ENCODE measurements around the gene BEAN1.
"Not testable (repeated sequence)": the region's sequence is repeated elsewhere in the genome, so short reads cannot be mapped to it uniquely, and the experiment has no call there.

Gene BEAN1

DNA sequence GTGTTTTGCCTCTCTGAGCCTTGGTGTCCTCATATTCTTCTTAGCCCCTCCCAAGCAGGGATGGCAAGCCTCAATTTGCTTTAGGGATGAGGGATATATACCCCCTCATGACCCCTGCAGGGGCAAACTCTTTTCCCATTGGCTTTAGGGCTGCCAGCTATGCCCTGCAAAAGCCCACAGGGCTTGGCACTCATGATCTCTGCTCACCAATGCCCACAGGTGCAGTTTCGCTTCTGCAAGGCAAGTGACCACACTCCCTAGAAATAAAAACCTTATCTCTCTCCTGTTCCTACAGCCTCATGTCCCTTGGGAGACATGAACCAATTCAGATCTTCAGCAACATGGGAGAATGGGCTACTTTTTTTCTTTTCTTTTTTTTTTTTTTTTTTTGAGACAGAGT is 8.8 kb downstream of the BEAN1 start:
- no peak for DNase-seq (ENCODE audit: low read depth)
- no peak overlapping the region for H3K4me3 ChIP-seq (ENCODE audit: low read depth, low read length)

DNA sequence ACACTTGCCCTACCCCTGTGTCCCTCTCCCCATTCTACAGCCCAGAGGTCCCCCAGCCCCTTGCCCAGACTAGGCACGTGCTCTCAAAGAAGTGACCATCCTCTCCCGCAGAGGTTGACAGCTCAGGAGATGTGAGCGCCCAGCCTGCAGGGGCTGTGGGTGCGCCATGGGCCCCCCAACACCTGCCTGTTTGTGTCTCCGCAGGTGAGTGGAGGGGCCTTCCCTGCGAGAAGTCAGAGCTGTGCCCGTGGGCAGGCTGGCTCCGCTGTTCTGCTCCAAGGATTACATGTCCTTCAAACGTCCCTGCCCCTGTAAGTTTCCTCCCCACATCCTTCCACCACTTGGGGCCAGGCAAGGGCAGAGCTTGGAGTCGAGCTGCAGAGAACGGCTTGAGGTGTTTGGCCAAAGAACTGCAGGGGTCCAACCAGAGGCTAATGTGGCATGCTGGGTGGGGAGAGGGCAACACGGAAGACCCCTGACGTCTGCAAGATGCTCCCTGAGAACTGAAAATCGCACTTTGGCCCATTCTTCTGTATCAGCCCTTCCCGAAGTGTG is 10.4 kb downstream of the BEAN1 start:
- H3K4me3 ChIP-seq (ENCODE audit: low read depth, low read length) = no peak overlapping the region
- no peak for DNase-seq (ENCODE audit: low read depth)

DNA sequence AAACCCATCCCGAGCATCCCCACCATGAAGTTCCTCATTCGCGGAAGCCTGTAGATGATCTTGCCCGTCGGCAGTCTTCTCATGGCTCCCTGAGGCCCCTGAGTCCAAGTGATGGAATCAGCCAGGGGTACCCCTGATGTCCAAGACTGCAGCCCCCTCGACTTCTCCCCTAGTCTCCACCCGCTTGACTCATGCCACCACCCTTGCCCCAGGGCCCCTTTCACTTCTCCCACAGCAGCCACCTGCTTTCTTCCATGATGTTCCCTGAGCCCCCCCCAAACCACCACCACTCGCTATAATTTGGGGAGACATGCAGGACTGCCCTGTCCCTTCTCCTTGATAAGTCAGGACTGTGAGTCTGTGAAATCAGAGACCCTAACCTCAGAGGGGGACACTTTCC is 11.4 kb downstream of the BEAN1 start:
- DNase-seq (ENCODE audit: low read depth) = no peak
- no peak overlapping the region for H3K4me3 ChIP-seq (ENCODE audit: low read depth, low read length)

DNA sequence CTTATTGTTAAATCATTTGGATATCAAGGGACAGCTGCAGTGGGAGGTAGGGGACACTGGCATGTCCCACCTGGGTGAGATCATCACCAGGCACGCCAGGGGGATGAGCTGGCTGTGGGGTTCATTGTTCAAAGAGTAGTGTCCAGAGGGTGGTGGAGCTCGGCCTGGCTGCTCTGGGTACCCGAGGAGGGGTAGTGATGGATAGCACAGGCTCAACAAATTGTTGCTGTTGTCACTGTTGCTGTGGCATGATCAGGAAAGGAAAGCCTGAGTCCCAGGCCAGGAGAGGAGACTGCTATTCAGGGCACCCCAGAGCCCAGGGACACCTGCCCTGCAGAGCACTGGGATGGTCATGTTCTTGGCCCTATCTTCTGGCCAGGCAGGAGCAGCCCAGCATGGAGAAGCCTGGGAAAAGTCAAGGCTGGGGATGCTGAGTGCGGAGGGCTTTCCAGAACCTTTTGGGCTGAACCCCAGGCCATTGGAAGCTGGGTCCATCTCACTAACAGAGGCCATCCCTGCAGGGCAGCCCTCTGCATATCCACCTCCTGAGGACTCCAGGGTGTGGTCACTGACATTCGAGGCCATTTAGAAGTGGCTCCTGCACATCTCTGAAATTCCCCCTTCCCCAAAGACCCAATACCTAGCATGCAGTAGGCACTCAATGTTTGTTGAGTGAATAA is 12.1 kb downstream of the BEAN1 start:
- no peak for DNase-seq (ENCODE audit: low read depth)
- H3K4me3 ChIP-seq (ENCODE audit: low read depth, low read length) = no peak overlapping the region

DNA sequence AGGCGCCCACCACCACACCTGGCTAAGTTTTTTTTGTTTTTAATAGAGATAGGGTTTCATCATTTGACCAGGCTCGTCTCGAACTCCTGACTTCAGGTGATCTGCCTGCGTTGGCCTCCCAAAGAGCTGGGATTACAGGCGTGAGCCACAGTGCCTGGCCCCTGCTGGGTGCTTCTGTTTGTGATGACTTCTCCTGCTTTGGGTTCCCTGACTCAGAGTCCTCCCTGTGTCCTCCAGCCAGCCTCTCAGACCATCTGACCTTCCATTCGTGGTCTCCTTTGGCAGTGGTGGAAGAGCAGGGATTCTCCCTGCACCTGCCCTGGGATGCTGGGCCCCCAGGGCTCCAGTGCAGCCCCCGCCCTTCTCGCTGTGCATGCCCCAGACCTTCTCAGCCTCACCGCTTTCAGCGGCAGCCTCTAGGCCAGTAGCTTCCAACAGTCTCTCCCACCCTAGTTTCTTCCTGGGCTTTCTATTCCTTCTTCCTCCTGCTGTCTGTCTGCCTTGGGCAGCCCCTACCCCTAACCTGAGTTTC is 13.2 kb downstream of the BEAN1 start:
- H3K4me3 ChIP-seq (ENCODE audit: low read depth, low read length) = no peak overlapping the region
- DNase-seq (ENCODE audit: low read depth) = no peak

DNA sequence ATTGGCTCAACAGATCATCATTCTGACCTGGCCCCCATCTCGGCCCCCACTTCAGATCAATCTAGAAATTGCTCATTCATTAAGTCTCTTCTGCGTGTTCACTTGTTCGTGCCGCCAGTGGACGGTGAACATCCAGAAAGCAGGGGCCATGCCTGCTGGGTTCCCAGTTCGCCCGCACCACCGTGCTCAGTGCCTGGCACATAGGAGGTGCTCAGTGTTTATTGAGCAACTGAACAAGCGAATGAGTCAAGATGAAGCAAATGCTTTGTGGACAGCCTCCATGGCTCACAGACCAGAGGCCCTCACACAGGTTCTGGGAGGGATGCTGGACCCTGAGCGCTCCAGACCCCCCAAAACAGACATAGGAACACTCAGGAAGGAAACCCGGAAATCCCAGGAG is 13.9 kb downstream of the BEAN1 start:
- no peak for DNase-seq (ENCODE audit: low read depth)
- H3K4me3 ChIP-seq (ENCODE audit: low read depth, low read length) = no peak overlapping the region

DNA sequence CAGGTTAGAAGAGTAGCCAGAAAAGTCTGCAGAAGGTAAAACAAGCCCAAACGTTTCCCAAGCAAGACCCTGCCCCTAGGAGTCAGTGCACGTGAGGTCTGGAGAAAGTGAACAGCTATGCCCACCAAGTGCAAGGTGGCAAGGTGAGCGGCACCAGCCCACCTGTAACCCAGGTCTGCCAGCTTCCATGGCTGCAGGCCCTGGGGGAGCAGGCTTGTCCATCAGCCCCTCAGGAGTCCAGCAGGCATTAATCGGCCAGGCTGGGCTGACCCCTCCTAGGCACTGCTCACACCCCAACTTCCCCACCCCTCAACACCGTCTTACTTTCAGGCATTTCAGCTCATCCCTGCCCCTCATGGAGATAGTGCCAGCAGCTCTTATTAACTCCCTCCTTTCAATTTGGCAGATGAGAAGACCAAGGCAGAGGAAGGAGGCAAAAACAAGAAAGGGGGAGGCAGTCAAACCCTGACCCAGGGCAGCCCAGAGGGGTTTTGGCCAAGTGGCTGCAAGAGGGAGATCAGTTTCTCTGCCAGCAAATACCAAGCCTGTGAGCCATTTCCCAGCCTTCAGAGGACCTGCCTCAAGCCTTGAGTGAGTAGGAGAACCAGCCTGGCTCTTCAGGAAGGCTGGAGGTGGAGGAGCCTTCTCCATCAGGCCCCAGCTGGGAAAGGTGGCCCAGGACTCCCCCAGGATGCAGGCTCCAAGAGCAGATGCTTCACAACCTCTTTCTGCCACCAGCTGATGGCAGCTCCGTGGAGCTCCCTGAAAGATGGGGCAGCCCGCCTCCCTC is 14.7 kb downstream of the BEAN1 start:
- DNase-seq (ENCODE audit: low read depth) = no peak

DNA sequence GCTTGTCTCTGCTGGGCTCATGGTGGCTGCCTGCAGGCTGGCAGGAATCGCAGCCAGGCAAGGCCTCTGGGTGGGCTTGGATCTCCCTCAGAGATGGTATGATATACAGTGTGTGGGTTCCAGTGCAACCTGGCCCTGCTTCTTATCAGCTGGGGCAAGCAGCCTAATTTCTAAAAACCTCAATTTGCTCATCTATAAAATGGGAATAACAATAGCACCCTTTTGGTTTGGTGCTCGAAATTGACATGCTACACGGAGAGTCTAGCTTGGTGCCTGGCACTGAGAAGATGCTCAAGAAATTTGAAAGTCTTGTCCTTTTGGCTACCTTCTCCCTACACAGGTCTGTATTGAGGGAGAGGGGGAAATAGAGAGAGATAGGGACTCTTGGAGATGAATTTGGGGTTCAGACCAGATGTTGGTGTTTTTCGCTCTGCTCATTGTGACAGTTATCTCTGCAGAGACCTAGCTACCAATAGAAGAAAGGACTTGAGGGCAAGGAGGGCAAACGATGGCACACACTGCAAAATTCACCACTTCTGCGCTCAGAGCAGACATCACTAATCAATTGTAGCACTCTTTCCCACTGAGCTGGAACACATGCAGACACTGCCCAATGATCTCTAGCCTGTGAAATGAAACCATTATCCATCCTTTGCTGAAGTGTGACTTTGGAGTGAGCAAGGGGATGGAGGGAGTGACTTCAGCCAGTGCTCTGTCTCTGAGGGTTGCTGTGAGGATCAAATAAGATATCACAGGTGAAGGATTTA is 15.6 kb downstream of the BEAN1 start:
- no peak for DNase-seq (ENCODE audit: low read depth)
- no peak overlapping the region for H3K4me3 ChIP-seq (ENCODE audit: low read depth, low read length)

More for the DNA sequence above, 14.7 kb downstream of the BEAN1 start:
- H3K4me3 ChIP-seq (ENCODE audit: low read depth, low read length) = no peak overlapping the region

DNA sequence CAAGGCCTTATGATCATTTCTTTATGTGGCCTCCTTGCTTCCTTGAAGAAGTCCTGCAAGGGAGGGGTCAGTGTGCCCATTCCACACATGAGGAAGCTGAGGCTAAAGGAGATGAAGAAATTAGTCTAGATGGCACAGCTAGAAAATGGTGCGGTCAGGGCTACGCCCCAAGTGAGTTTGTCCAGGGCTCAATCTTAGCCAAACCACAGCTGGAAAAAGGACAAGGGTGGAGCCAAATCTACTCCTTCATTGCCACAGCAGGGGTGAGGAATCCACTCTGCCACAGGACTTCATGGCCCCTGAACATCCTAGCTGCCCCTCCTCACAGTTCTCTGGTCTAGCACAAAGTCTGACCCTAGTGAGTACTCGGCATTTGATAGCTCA is 16.2 kb downstream of the BEAN1 start:
- no peak overlapping the region for H3K4me3 ChIP-seq (ENCODE audit: low read depth, low read length)
- no peak for DNase-seq (ENCODE audit: low read depth)

DNA sequence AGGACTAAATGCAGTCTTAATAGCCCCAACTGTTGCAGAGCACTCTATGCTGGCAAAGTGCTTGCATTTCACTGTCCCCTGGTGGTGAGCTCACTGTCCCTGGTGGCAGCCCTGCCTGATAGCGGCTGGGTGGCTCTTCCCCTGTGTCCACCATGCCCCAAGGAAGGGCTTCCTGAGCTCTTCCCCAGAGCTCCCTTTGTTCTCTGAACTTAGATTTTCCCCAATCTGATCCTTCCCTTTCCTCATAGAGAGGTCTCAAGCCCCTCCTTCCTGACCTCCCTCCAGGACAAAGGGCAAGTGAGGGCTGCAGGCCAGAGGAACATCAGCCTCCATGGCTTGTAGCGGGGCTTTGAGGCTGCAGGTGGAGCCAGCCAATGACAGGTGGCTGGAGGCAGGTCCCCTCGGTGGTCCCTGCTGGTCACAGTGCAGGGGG is 17.0 kb downstream of the BEAN1 start:
- no peak overlapping the region for H3K4me3 ChIP-seq (ENCODE audit: low read depth, low read length)
- DNase-seq (ENCODE audit: low read depth) = no peak

DNA sequence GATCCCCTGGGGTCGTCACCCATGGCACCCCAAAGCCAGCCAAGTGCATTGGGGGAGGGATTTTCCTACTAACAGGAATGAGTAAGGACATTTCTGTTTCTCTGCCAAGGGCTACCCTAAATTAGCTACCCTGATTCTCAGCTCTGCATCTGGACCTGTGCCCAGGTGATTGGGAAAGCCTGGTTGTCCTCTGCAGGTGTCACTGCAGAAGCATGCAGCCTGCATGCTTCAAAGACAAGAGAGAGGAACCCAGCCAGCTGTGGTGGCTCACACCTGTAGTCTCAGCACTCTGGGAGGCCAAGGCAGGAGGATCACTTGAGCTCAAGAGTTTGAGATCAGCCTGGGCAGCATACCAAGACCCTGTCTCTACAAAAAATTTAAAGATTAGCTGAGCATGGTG is 19.6 kb downstream of the BEAN1 start:
- DNase-seq (ENCODE audit: low read depth) = no peak
- H3K4me3 ChIP-seq (ENCODE audit: low read depth, low read length) = no peak overlapping the region

DNA sequence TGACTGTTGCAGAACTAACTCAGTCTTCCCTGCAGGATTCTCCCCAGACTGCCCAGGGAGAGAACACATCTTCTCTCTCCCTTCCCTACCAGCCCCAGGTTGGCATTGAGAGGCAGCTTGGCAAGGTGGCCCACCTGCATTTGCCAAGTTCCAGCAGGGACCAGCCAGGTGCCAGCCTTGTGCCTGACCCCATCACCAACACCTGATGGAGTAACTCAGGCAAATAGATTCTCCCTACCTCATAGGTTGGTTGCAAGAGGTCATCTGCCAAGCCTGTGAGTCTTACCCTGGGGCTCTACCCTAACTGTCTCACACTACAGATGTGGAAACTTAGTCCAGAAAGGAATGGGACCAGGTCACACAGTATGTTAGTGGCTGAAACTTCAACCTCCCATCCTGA is 20.4 kb downstream of the BEAN1 start:
- DNase-seq (ENCODE audit: low read depth) = no peak
- no peak overlapping the region for H3K4me3 ChIP-seq (ENCODE audit: low read depth, low read length)

DNA sequence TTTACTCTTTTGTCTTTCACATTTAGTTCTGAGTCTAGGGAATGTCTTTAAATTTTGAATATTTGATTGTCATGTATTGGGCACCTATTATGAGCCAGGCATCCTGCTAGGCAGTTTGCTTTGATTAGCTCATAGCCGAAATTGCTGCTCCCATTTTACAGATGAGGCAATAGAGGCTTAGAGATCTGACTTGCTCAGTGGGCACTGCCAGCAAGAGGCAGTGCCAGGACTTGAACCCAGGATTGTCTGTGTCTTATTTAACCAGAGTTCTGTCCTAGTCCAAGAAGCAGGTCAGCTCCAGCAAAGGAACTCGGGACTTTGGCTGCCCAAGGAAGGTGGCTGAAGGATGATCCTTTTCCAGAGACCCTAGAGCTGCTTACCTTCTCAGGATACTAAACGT is 24.5 kb downstream of the BEAN1 start:
- no peak overlapping the region for H3K4me3 ChIP-seq (ENCODE audit: low read depth, low read length)
- no peak for DNase-seq (ENCODE audit: low read depth)

DNA sequence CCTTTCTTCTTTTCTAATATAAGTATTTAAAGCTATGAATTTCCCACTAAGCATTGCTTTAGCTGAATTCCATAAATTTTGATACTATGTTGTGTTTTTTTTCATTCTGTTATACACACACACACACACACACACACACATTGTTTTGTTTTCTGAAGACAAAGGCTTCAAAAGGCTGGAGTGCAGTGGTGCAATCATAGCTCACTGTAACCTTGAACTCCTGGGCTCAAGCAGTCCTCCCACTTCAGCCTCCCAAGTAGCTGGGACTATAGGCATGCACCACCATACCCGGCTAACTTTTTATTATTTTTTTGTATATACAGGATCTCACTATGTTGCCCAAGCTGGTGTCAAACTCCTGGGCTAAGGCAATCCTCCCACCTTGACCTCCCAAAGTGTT is 26.1 kb downstream of the BEAN1 start:
- not testable (repeated sequence) for H3K4me3 ChIP-seq (ENCODE audit: low read depth, low read length)

DNA sequence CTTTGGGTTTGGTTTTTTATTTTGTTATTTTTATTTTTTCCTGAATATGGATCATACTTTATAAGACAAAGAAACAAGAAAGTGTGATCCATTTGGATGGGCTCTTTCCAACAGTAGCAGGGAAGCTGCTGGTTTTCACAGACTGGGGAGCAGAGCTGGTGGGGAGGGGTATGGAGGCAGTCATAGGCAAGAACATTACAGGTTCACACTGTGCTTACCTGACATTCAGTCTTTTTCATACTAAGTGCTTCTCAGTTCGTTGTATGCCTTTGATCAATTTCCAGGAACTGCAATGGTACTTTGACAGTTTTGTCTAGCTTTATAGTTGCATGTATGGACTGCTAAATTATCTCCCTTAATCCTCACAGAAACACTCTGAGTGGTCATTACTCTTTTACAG is 27.7 kb downstream of the BEAN1 start:
- H3K4me3 ChIP-seq (ENCODE audit: low read depth, low read length) = no peak overlapping the region
- DNase-seq (ENCODE audit: low read depth) = no peak

More for the DNA sequence above, 26.1 kb downstream of the BEAN1 start:
- DNase-seq (ENCODE audit: low read depth) = not testable (repeated sequence)

DNA sequence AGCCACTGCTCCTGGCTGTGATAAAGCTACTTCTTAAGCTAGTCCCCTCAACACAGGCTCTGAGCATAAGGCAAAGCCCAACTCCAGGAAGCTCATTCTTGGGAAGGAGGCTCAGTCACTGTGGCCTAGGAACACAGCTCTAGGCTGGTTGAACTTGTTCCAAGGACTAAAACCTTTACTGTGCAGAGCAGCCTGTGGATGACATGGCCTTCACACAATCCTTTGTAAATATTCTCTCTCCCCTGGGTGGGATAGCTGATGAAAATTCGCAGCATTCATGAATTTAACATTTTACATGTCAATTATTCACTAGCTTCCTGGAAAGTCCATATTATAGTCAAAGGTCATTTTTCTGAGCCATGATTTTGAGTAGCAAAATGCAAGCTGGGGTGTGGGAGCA is 28.9 kb downstream of the BEAN1 start:
- no peak overlapping the region for H3K4me3 ChIP-seq (ENCODE audit: low read depth, low read length)
- no peak for DNase-seq (ENCODE audit: low read depth)

DNA sequence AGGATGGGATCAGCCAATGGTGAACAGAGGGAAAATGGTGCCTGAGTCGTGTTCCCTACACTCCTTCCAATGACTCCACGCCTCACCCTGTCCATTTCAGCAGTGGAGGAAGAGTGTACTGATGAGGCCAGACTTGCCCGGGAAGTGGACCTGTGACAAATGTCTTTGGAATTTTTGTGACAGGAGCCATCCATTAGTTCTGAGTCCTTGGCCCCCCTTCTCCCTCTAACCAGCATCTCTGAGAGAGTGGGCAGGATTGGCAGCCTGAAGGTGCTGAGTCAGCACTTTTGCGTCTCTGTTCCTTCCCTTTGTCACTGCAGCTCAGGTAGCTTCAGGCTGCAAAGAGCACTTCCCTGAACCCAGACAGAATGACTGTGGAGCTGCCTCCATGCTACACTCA is 30.8 kb downstream of the BEAN1 start:
- no peak for DNase-seq (ENCODE audit: low read depth)
- no peak overlapping the region for H3K4me3 ChIP-seq (ENCODE audit: low read depth, low read length)

DNA sequence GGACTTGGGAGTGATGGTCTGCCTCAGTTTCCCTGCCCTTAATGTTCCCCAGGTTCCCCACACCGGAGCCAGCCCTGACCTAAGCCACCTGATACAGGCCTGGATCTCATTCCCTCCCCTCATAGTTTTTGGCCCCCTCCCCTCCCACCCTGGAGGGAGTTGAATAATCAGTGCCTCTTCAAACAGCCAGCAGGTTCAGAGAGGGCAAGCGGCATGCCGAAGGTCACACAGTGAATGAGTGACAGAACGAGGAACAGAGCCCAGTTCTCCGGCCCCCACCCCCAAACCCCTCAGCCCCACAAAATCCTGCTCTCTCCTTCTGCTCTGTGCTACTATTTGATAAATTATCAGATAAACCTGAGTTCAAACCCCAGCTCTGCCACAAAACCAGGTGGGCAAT is 31.2 kb downstream of the BEAN1 start:
- no peak overlapping the region for H3K4me3 ChIP-seq (ENCODE audit: low read depth, low read length)
- no peak for DNase-seq (ENCODE audit: low read depth)

DNA sequence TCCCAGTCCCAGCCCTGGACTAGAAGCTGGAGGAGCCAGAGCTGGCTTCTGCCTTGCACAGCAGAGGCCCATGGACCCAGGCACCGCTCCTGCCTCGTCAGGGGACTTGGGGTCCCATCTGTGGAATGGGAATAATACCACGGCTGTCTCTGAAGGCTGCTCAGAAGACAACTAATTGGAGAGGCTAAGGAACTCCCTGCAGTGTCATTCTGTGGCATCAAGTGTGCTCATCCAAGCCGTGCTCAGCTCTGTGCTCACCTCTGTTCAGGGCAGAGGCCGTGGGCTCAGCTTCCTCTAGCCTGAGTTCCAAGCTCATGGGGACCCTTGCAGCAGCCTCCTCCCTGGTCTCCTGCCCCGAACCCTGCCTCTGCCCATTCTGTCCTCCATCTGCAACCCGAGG is 31.8 kb downstream of the BEAN1 start:
- DNase-seq (ENCODE audit: low read depth) = no peak
- no peak overlapping the region for H3K4me3 ChIP-seq (ENCODE audit: low read depth, low read length)

DNA sequence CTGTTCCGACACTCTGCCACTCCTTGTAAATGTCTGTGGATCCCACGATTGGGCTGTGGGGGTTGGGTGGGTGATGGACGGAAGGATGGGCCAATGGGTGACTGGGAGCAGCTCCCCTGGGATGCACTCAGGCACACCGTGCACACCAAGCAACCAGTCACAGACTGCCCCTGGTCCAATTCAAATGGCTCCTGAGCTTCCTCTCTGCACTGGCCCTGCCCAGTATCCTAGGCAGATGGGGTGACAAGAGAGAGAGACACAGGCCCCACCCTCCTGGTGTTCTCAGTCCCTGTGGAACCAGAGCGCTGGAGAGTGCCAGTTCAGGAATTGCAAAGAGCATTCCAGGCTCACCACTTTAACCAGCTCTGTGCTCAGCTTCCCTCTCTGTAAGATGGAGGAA is 32.8 kb downstream of the BEAN1 start:
- no peak for DNase-seq (ENCODE audit: low read depth)

More for the DNA sequence above, 32.8 kb downstream of the BEAN1 start:
- no peak overlapping the region for H3K4me3 ChIP-seq (ENCODE audit: low read depth, low read length)
